B cell (primary cell): ENCODE measurements around the gene TGFBR2. TPM values are rescaled to one million over a fixed set of nuclear protein-coding genes. Genes with fewer than 3 reads are reported as not detected.

Source experiments
- ATAC-seq: fragments of 200-7000 bp; cut with Tn5 transposase; one replicate; pipeline ENCODE4 v1.10.0; 2021; ENCODE audit warnings: low read depth, mild to moderate bottlenecking, moderate number of reproducible peaks, moderate library complexity
- CTCF ChIA-PET: fragments of 350-600 bp; sonication (Branson Sonifier 250); formaldehyde crosslinking; loops from one replicate; lab custom pipeline; 2021; ENCODE audit warnings: antibody characterized with exemption, inconsistent platforms; lab: Charles Lee
- POLR2A ChIA-PET: fragments of 350-600 bp; sonication (Branson Sonifier 250); formaldehyde crosslinking; loops from one replicate; lab custom pipeline; 2021; ENCODE audit warnings: antibody characterized with exemption; lab: Charles Lee
- DNase-seq: peaks from one replicate; pipeline ENCODE4 v3.0.0; 2013
- H2AFZ ChIP-seq: 2 replicates; pipeline ENCODE4 v1.6.1; 2012; ENCODE audit warnings: mild to moderate bottlenecking, low read depth, low read length; ENCODE audit not compliant: insufficient read depth, poor library complexity, severe bottlenecking
- H3K27ac ChIP-seq, 2 donors: 1 replicate in 1 of 2; 2 replicates in 1 of 2; pipeline ENCODE4 v1.5.1; 2012 to 2013; ENCODE audit warnings: low read length in 2 of 2, mild to moderate bottlenecking in 2 of 2, moderate library complexity in 1 of 2
- H3K27me3 ChIP-seq, 4 experiments: fragments of 200-600 bp in 1 of 4; sonication (generic) in 1 of 4; replicated peaks in 1 of 4; 1 replicate in 2 of 4; 2 replicates in 2 of 4; pipeline versions ENCODE4 v1.6.1 to v1.7.0; 2013 to 2016; ENCODE audit warnings: low read length in 3 of 4, mild to moderate bottlenecking in 2 of 4, mixed read lengths in 1 of 4, moderate library complexity in 1 of 4; ENCODE audit not compliant: insufficient read depth in 4 of 4, control insufficient read depth in 3 of 4; ENCODE audit errors: control extremely low read depth in 1 of 4
- H3K36me3 ChIP-seq, 2 experiments: replicated peaks in 1 of 2; 1 replicate in 1 of 2; 2 replicates in 1 of 2; pipeline versions ENCODE4 v1.6.1 to v1.7.1; 2013; ENCODE audit warnings: low read length in 1 of 2; ENCODE audit not compliant: insufficient read depth in 2 of 2, control insufficient read depth in 1 of 2; ENCODE audit errors: control extremely low read depth in 1 of 2, extremely low read depth in 1 of 2
- H3K4me1 ChIP-seq, 2 donors: fragments of 200-600 bp in 1 of 2; sonication (generic) in 1 of 2; 1 replicate in 1 of 2; 2 replicates in 1 of 2; pipeline versions ENCODE4 v1.5.1 to v1.6.1; 2013 to 2017; ENCODE audit warnings: low read length in 2 of 2; ENCODE audit not compliant: control insufficient read depth in 2 of 2, insufficient read depth in 2 of 2
- H3K4me2 ChIP-seq: replicated peaks from 2 replicates; pipeline ENCODE3; 2012; ENCODE audit warnings: mild to moderate bottlenecking, low read depth, low read length; ENCODE audit not compliant: poor library complexity, severe bottlenecking
- H3K4me3 ChIP-seq, 5 experiments: fragments of 200-600 bp in 1 of 5; sonication (generic) in 1 of 5; 1 replicate in 3 of 5; 2 replicates in 2 of 5; pipeline versions ENCODE4 v1.5.1 to v1.7.0; 2011 to 2016; ENCODE audit warnings: low read length in 4 of 5, mild to moderate bottlenecking in 4 of 5, low read depth in 2 of 5, control low read depth in 1 of 5, moderate library complexity in 1 of 5; ENCODE audit not compliant: insufficient read depth in 1 of 5; ENCODE audit errors: control extremely low read depth in 1 of 5, extremely low read depth in 1 of 5
- H3K79me2 ChIP-seq: fragments of 200-600 bp; sonication (generic); one replicate; pipeline ENCODE4 v1.6.0; 2016; ENCODE audit warnings: low read length; ENCODE audit not compliant: control insufficient read depth, insufficient read depth
- H3K9ac ChIP-seq: fragments of 200-600 bp; sonication (generic); 2 replicates; pipeline ENCODE4 v1.6.1; 2017; ENCODE audit warnings: mild to moderate bottlenecking, low read length, moderate library complexity
- H3K9me3 ChIP-seq, 3 donors: one replicate each; pipeline versions ENCODE4 v1.6.1 to v1.7.1; 2013; ENCODE audit warnings: low read length in 2 of 3; ENCODE audit not compliant: control insufficient read depth in 2 of 3, insufficient read depth in 1 of 3; ENCODE audit errors: control extremely low read depth in 1 of 3
- H4K20me1 ChIP-seq: 2 replicates; pipeline ENCODE4 v1.6.0; 2012; ENCODE audit warnings: mild to moderate bottlenecking, low read length; ENCODE audit not compliant: insufficient read depth, control insufficient read depth, poor library complexity, severe bottlenecking
- H3K27ac Mint-ChIP-seq: one replicate; pipeline ENCODE4 v1.8.0; 2021; ENCODE audit warnings: mixed read lengths
- H3K27me3 Mint-ChIP-seq: one replicate; pipeline ENCODE4 v1.8.0; 2021; ENCODE audit warnings: mixed read lengths
- H3K4me1 Mint-ChIP-seq: one replicate; pipeline ENCODE4 v1.8.0; 2021; ENCODE audit warnings: mixed read lengths
- H3K4me3 Mint-ChIP-seq: one replicate; pipeline ENCODE4 v1.8.0; 2021; ENCODE audit warnings: mixed read lengths
- H3K9me3 Mint-ChIP-seq: one replicate; pipeline ENCODE4 v1.8.0; 2022; ENCODE audit warnings: mixed read lengths; ENCODE audit not compliant: insufficient read depth
- EZH2 ChIP-seq: IDR thresholded peaks from 2 replicates; pipeline ENCODE4 v1.6.1; 2012; ENCODE audit warnings: borderline replicate concordance, low read depth, mild to moderate bottlenecking, moderate library complexity, low read length; ENCODE audit not compliant: insufficient read depth, poor library complexity, severe bottlenecking
- WGBS: methylation state at CpG from one replicate; pipeline ENCODE4 v1.1.5; 2013; ENCODE audit warnings: missing lambda C conversion rate; ENCODE audit not compliant: insufficient coverage; 5-methylcytosine and 5-hydroxymethylcytosine counted together
- intact Hi-C: fragments of 100-400 bp; cut with micrococcal nuclease; formaldehyde crosslinking; loops from one replicate; pipeline ENCODE4 v1.10.0; 2022
- polyA plus RNA-seq: library from polyadenylated mRNA; depleted of rRNA; stranded (reverse); fragments of >200 nt; gene quantifications from 2 replicates; pipeline ENCODE4 v1.2.3, GENCODE V29; 2012
- total RNA-seq, 2 donors: library from RNA; stranded (reverse); fragments of 120-200 nt in 1 of 2; gene quantifications; 1 replicate in 1 of 2; 2 replicates in 1 of 2; pipeline versions ENCODE4 v1.2.3 to v1.2.4, GENCODE V29; 2013 to 2022
- TF ChIP-seq, protein P1 (sequence below): fragments of 200-600 bp; IDR thresholded peaks from one replicate; pipeline ENCODE4 v1.8.0; 2022; ENCODE audit warnings: antibody characterized with exemption, mild to moderate bottlenecking

Gene TGFBR2
- total and polyA plus RNA-seq, 2 donors (not counting 1 experiment from before 2014, with no cell fraction given) = 68.7 to 189 TPM

DNA sequence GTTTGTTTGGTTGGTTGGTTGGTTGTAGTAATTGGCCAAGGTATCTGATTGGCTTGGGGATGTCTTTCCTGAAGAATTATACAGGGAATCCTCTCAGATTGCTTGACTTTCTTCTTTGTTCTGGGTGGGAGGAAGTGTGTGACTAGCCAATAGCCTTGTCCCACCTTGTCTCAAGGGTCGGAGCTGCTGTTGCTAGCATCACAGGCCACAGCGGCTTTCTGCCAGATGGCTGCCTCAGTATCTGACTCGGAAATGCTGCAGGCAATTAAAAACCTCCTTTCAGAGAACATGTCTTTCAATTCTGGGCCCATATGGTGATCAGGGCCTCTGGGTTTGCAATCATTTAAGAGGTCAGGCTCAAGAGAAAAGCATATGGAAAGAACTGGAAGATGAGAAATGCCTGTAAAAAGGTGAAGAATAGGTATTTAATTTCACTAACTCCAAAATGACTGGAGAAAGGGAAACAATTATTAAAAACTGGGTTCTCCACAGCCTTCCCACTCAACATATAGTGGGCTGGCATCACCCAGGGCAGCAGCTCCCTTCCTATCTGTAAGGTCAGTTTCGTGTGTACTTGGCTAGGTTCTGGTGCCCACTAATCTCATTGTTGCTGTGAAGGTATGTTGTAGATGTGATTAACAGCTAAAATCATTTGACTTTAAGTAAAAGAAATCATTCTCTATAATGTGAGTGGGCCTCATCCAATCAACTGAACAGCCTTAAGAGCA is 32.4 kb downstream of the TGFBR2 start:
- Histone ChIP-seq H3K4me3 (no peak overlapping the region), H3K27me3 (no peaks in the 10 kb centered on the region), H3K4me1 (peaks cover 97 to 100% of the 10 kb centered on the region in 2 donors), H4K20me1 (no peaks in the 10 kb centered on the region), H3K9ac (peak overlapping the region; percentile 12), H3K4me2 (peak overlapping the region; percentile 63), H3K36me3 (peaks cover 5 to 6% of the 10 kb centered on the region in 2 experiments), H2AFZ (no peak overlapping the region), H3K79me2 (peaks cover 93% of the 10 kb centered on the region), H3K9me3 (no peaks in the 10 kb centered on the region), H3K27ac (peak overlapping the region; percentile 89 to 90)
- POLR2A ChIA-PET = interaction anchor here (0.8 to 1.1 kb wide), 2 partner anchors 11 to 78 kb away, joined by 4 read pairs; no protein-coding TSS in a partner anchor
- Mint-ChIP-seq H3K27ac (peak overlapping the region; percentile 81), H3K9me3 (no peaks in the 10 kb centered on the region), H3K4me3 (peak overlapping the region; percentile 71), H3K27me3 (no peaks in the 10 kb centered on the region), H3K4me1 (peaks cover 97% of the 10 kb centered on the region)
- no peak for ATAC-seq
- intact Hi-C loops = loop anchor here (10.0 kb wide), 1 partner anchor 524 kb away; no protein-coding TSS in a partner anchor
- TF ChIP-seq, protein P1, sequence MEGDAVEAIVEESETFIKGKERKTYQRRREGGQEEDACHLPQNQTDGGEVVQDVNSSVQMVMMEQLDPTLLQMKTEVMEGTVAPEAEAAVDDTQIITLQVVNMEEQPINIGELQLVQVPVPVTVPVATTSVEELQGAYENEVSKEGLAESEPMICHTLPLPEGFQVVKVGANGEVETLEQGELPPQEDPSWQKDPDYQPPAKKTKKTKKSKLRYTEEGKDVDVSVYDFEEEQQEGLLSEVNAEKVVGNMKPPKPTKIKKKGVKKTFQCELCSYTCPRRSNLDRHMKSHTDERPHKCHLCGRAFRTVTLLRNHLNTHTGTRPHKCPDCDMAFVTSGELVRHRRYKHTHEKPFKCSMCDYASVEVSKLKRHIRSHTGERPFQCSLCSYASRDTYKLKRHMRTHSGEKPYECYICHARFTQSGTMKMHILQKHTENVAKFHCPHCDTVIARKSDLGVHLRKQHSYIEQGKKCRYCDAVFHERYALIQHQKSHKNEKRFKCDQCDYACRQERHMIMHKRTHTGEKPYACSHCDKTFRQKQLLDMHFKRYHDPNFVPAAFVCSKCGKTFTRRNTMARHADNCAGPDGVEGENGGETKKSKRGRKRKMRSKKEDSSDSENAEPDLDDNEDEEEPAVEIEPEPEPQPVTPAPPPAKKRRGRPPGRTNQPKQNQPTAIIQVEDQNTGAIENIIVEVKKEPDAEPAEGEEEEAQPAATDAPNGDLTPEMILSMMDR = no peak
- TF ChIP-seq EZH2 = no peak
- WGBS = 50% methylated on average over 3 of the region's 4 CpGs
- DNase-seq = no peak
- CTCF ChIA-PET = interaction anchor here (2.3 kb wide), 1 partner anchor 440 kb away, joined by 9 read pairs; no protein-coding TSS in a partner anchor

DNA sequence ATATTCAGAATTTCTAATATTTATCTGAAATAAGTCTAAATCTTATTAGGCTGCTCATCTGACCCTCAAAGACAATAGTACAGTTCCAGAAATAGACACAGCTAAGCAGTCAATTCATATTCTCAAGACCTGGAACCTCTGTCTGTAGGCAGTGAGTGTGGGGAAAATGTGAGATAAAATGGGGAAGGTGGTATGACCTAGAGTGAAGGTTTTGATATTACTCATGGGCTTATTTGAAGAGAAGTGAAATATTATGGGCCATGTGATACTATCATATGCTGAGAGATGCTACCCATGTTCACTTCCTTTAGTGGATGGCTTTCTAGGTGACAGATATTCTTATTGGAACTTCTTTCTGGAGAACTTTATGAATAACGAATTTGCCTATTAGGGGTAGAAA is 33.5 kb downstream of the TGFBR2 start:
- H2AFZ ChIP-seq = no peak overlapping the region
- TF ChIP-seq, protein P1 = no peak
- no peak for TF ChIP-seq EZH2
- no peaks in the 10 kb centered on the region for H4K20me1 ChIP-seq
- no peaks in the 10 kb centered on the region for H3K27me3 ChIP-seq
- H3K4me1 ChIP-seq = peaks cover 96 to 100% of the 10 kb centered on the region in 2 donors
- H3K79me2 ChIP-seq = peaks cover 84% of the 10 kb centered on the region
- no peaks in the 10 kb centered on the region for H3K9me3 ChIP-seq
- Mint-ChIP-seq H3K4me3 (peak overlapping the region; percentile 71), H3K27me3 (no peaks in the 10 kb centered on the region), H3K9me3 (no peaks in the 10 kb centered on the region), H3K27ac (peak overlapping the region; percentile 81), H3K4me1 (peaks cover 97% of the 10 kb centered on the region)
- intact Hi-C loops = loop anchor here (1.0 to 10.0 kb wide), 4 partner anchors 9 to 525 kb away; partner anchors contain the start of gene TGFBR2
- POLR2A ChIA-PET = interaction anchor here (0.5 to 1.1 kb wide), 2 partner anchors 10 to 29 kb away, joined by 4 to 8 read pairs; no protein-coding TSS in a partner anchor
- H3K36me3 ChIP-seq = peaks cover 5 to 6% of the 10 kb centered on the region in 2 experiments
- CTCF ChIA-PET = interaction anchor here (0.9 kb wide), 1 partner anchor 34 kb away, joined by 3 read pairs; the partner anchor contains the start of gene TGFBR2
- peak overlapping the region; percentile 1 for H3K9ac ChIP-seq
- WGBS = no CpG with 5 or more reads among the region's 1 CpG
- H3K4me2 ChIP-seq = peak overlapping the region; percentile 63
- peak overlapping the region; percentile 89 to 90 for H3K27ac ChIP-seq
- peak overlapping the region in 1 of 5 experiments; percentile 10 for H3K4me3 ChIP-seq
- peak; percentile 58 for ATAC-seq
- peak; percentile 79 for DNase-seq
